GM12873 (cell line): ENCODE data around the gene ETV3L.

Source experiments
- CTCF ChIP-seq: IDR thresholded peaks from 2 replicates; pipeline ENCODE4 v1.5.1; 2012; ENCODE audit warnings: low read depth, mild to moderate bottlenecking, moderate library complexity, low read length, control low read depth; ENCODE audit not compliant: insufficient read depth; ENCODE audit errors: missing control alignments

Gene ETV3L

GRCh38 chr1:157095551-157095950 is 4.1 kb downstream of the ETV3L start:
- no peak for TF ChIP-seq CTCF

- TF ChIP-seq CTCF: no peak
Measured at GRCh38 chr1:157095091-157095490, 4.5 kb downstream of the ETV3L start.

GRCh38 chr1:157092831-157093230 is 6.8 kb downstream of the ETV3L start:
- no peak for TF ChIP-seq CTCF

GRCh38 chr1:157091668-157092273 is 7.8 kb downstream of the ETV3L start:
- TF ChIP-seq CTCF: no peak

GRCh38 chr1:157091186-157091585 is 8.4 kb downstream of the ETV3L start:
- TF ChIP-seq CTCF: no peak

GRCh38 chr1:157090771-157091170 is 8.8 kb downstream of the ETV3L start:
- no peak for TF ChIP-seq CTCF

- TF ChIP-seq CTCF: peak; percentile 95
Measured at GRCh38 chr1:157090196-157090647, 9.4 kb downstream of the ETV3L start.

- no peak for TF ChIP-seq CTCF
Measured at GRCh38 chr1:157089789-157090188, 9.8 kb downstream of the ETV3L start.
